OCI-LY3 (cell line): ENCODE measurements around the gene ABCB6.

Experiments used
- CTCF ChIP-seq: fragments of 200-600, 300-600 bp; sonication (generic); IDR thresholded peaks from 2 replicates; pipeline ENCODE4 v1.5.1; 2014; ENCODE audit warnings: antibody characterized with exemption, low read length, low read depth
- EZH2phosphoT487 ChIP-seq: fragments of 200-600 bp; shearing (Covaris generic); IDR thresholded peaks from 2 replicates; pipeline ENCODE4 v1.6.1; 2018; ENCODE audit warnings: antibody characterized with exemption, mixed run types, low read depth

- TF ChIP-seq CTCF: no peak
- no peak for TF ChIP-seq EZH2phosphoT487
Observed at GRCh38 chr2:219249203-219249980, 30.6 kb upstream of the ABCB6 start.
